ENCODE measurements around the gene ARL11. TPM values are rescaled to one million over a fixed set of nuclear protein-coding genes. Genes with fewer than 3 reads are reported as not detected.

The ARL11 gene
- polyA plus RNA-seq, 1 donor from 2014 or later, result not detected

DNA sequence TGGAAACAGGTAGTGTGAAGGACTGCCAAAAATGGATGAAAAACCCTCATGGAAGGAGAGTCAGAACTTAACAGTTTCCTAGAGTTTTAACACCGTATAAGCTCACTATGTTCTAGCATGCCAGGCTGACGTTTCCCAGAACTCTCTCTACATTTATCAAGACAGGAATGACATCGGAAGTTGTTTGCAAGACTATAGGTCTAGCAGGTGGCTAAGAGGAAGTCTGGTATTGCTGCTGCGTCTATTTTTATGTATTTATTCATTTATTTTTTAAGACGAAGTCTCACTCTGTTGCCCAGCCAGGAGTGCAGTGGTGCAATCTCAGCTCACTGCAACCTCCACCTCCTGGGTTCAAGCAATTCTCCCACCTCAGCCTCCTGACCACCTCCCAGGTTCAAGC is 20.5 kb upstream of the ARL11 start:
- H3F3A ChIP-seq (ENCODE audit: insufficient read depth, low read length, poor library complexity, severe bottlenecking), result no peaks in the 10 kb centered on the region
- H3K27ac ChIP-seq (ENCODE audit: low read length), result no peak overlapping the region
- no peak overlapping the region for H2AFZ ChIP-seq (ENCODE audit: low read depth, low read length)
- no peak overlapping the region for H3K4me2 ChIP-seq (ENCODE audit: low read length)
- H3K4me3 ChIP-seq (ENCODE audit: low read length), result no peak overlapping the region
- H3K9me2 ChIP-seq (ENCODE audit: insufficient read depth, low read length), result no peaks in the 10 kb centered on the region
- H3K36me3 ChIP-seq (ENCODE audit: insufficient read depth, low read length), result no peaks in the 10 kb centered on the region
- no peaks in the 10 kb centered on the region for H4K20me1 ChIP-seq (ENCODE audit: insufficient read depth)
- H3K9me3 ChIP-seq (ENCODE audit: low read length), result no peaks in the 10 kb centered on the region
- no peaks in the 10 kb centered on the region for H3K27me3 ChIP-seq (ENCODE audit: insufficient read depth, low read depth, low read length)
- H3K9ac ChIP-seq (ENCODE audit: low read length), result no peak overlapping the region
- TF ChIP-seq POLR2AphosphoS5 (IDR thresholded peaks at IDR 0.05) (no peak), EZH2 (IDR thresholded peaks at IDR 0.05; ENCODE audit: borderline replicate concordance, insufficient read depth, low read length, poor library complexity, severe bottlenecking) (no peak), REST (IDR thresholded peaks at IDR 0.05; ENCODE audit: borderline replicate concordance) (no peak), MXI1 (conservative IDR thresholded peaks at IDR 0.05; ENCODE audit: poor library complexity, severe bottlenecking) (no peak), TAF1 (IDR thresholded peaks at IDR 0.05; ENCODE audit: low read depth) (no peak), RAD21 (conservative IDR thresholded peaks at IDR 0.05) (no peak), SMC3 (conservative IDR thresholded peaks at IDR 0.05; ENCODE audit: poor library complexity) (no peak), EP300 (conservative IDR thresholded peaks at IDR 0.05; ENCODE audit: poor library complexity, severe bottlenecking) (no peak), CTCF (IDR thresholded peaks at IDR 0.05; ENCODE audit: poor library complexity, severe bottlenecking) (no peak)
- no peaks in the 10 kb centered on the region for H3K79me2 ChIP-seq (replicated peaks; ENCODE audit: insufficient read depth, low read length)

GRCh38 chr13:49608651-49609331 is 19.5 kb upstream of the ARL11 start:
- no peaks in the 10 kb centered on the region for H3K9me3 ChIP-seq (ENCODE audit: low read length)
- H3K9me2 ChIP-seq (ENCODE audit: insufficient read depth, low read length), result no peaks in the 10 kb centered on the region
- H3K36me3 ChIP-seq (ENCODE audit: insufficient read depth, low read length), result no peaks in the 10 kb centered on the region
- H2AFZ ChIP-seq (ENCODE audit: low read depth, low read length), result no peak overlapping the region
- no peaks in the 10 kb centered on the region for H3F3A ChIP-seq (ENCODE audit: insufficient read depth, low read length, poor library complexity, severe bottlenecking)
- H3K4me3 ChIP-seq (ENCODE audit: low read length), result no peak overlapping the region
- TF ChIP-seq EZH2 (IDR thresholded peaks at IDR 0.05; ENCODE audit: borderline replicate concordance, insufficient read depth, low read length, poor library complexity, severe bottlenecking) (no peak), RAD21 (conservative IDR thresholded peaks at IDR 0.05) (no peak), POLR2AphosphoS5 (IDR thresholded peaks at IDR 0.05) (no peak), MXI1 (conservative IDR thresholded peaks at IDR 0.05; ENCODE audit: poor library complexity, severe bottlenecking) (no peak)
- H3K27me3 ChIP-seq (ENCODE audit: insufficient read depth, low read depth, low read length), result no peaks in the 10 kb centered on the region
- H3K79me2 ChIP-seq (replicated peaks; ENCODE audit: insufficient read depth, low read length), result no peaks in the 10 kb centered on the region
- no peak overlapping the region for H3K4me2 ChIP-seq (ENCODE audit: low read length)
- no peak overlapping the region for H3K27ac ChIP-seq (ENCODE audit: low read length)
- H3K9ac ChIP-seq (ENCODE audit: low read length), result no peak overlapping the region
- H4K20me1 ChIP-seq (ENCODE audit: insufficient read depth), result no peaks in the 10 kb centered on the region

All from neural cell (in vitro differentiated cells).